Superior temporal gyrus (tissue), 1 donor: ENCODE results near the gene LRRC74A.

ENCODE experiments used
- DNase-seq: peaks from one replicate; pipeline ENCODE4 v3.0.0-alpha.2; 2016; ENCODE audit errors: extremely low spot score

The LRRC74A gene

DNA sequence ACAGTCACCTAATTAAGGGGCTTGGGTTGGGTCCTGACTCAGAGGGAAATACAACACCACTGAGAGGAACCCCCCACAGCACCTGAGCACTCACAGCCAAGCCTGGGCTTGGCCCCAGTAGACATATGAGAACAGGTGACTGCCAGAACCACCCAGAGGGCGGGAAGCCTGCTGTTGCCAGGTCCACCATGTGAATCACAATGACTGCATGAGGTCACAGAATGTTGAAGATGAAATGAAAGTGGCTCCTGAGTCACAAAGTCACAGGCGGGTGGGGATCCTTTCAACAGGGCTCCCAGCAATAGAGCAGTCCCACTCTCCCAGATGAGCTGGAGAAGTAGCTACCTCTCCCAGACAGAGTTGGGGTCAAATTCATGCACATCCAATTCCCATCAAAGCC lies at the start of gene LRRC74A:
TSS of gene LRRC74A (plus strand) at position 287 of the 400 bp plus-strand sequence. CDS start 290 bp downstream, outside the sequence.
- DNase-seq = no peak

DNA sequence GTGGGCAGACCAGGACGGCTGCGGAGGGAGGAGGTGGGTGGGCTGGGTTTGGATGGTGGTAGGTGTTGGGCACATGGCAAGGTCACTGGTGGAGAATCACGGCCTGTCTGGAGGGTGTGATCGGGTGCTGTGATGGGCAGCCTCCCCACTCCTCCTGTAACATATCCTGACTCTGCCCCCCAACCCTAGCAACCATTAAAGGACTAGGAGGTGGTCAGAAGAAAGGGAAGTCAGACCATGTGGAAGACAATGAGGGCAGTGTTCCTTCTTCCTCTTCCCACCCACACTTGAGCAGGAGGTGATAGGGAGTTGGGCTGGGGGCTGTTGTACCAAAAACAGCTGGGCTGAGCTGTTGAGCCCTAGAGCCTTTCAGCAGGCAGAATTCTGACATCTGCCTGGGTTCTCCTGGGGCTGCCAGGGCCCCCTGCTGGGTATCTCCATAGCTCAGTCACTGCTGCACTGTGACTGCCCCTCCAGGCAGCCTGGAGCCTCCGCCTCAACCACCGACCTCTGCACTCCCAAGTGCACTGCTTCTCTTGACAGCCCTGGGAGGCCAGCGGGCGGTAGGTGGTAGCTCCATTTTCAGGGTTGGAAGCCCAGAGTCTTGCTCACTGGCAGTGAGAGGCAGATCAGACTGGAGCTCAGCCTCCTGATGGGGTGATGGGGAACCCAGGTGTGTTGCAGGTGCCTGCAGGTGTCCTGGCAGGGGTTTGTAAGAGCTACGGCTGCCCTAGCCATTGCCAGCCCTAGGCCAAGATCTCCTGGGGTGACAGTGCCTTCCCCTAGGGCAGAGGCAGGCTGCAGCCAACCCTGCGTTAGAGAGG lies 49.6 kb upstream of the LRRC74A start:
- DNase-seq = no peak

DNA sequence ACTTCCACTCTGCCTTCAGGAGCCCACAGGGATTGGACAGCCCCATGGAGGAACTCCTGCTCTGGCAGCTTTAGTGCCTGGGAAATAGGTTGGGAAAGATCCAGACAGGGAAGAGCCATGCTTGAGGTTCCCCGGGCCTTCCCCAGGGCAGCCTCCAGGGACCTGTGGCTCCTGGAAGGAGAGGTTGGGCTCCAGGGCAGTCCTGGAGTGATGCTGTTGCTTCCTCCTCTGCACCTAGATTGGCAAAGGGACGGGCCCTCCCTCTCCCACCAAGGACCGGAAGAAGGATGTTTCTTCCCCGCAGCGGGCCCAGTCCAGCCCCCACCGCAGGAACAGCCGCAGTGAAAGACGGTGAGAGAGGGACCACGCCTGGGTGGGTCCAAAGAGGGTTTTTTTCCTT lies 48.5 kb upstream of the LRRC74A start:
- no peak for DNase-seq

DNA sequence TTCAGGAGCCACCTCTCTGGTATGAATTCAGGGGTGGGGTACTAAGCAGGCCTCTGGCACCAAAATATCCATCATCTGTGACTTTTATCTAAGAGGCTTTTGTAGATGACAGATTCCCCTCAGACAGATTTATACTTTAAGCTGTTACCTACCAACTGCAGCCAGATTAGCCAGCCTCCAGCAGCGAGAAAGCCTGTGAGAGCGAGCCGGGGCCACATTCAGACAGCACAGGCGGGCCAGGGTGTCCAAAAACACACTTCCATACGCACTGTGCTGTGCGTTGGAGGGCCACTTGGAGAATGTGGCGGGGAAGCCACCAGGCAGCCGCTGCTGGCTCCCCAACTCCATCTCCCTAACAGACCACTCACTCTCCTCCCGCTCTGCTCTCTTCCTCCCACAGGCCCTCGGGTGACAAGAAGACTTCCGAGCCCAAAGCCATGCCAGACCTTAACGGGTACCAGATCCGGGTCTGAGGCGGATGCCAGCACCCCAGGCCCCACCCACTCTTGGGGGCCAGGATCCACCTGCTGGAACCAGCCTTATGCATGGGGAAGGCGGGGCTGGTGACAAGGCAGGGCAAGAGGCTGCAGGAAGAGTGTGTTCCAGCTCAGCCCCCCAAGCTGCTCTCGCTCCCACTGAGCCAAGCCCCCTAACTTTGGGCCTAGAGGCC lies 47.5 kb upstream of the LRRC74A start:
- no peak for DNase-seq

DNA sequence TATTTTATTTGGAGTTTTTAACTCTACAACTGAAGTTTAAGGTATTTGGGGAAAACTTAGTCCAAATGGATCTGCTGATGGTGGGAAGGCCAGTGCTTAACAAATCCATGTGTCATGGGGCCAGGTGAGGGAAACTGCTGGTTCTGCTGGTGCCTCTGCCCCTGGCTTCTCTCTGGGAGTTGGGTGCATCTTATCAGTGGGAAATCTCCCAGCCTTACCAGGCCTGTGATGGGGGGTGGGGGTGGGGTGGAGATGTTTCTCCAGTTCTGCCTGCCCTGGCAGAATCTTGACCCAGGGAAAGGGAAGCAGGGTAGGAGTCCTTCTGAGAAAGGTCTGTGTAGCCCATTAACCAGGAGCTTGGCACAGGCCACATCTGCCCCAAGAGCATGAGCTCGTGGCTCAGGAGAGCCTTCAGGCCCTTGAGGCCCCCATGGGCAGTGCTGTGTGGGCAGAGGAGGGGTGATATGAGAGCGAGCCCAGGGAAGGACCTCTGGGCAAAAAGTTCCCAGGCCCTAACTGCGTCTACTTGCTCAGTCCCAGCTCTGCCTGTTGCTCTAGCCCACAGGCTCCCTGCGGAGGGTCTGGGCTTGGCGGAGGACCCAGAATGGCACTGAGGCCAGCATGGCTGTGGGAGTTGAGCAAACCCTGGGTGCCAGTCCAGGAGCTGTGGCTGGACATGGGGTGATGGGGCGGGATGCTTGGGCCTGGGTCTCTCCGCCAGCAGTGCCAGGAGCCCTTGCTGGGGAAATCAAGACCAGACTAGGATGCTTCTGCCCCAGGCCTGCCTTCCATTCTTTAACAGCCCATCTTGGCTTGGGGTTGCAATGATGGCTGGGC lies 46.8 kb upstream of the LRRC74A start:
- DNase-seq = no peak

DNA sequence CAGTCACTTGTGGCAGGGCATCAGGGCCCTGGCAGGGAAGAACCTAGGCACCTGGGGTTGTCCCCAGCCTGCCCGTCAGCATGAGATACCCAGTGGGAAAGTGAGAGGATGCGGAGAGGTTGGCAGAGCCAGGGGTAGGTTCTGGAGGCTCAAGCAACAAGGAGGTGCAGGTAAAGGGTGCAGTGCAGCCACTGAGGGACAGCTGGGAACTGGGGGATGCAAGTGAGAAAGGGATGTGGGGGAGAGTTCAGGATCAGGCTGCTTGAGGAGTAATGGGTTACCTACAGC lies 46.2 kb upstream of the LRRC74A start:
- no peak for DNase-seq

DNA sequence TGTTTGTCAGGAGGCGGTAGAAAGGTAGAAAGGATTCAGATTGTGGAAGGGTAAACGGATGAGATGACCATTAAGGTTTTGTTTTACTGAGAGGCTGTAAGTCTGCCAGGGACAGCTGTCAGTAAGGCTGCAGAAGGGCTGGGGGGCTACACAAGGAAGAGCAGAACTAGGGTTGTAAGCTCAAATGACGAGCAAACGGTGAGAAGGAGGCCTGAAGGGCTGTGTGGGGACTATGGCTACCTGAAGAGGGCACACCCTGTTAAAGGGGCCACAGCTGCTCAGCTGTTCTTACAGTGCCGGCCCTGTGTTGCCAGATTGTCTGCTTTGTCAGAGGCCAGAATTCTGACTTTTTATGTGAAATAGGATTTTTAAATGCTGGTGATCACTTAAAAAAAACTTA lies 45.8 kb upstream of the LRRC74A start:
- no peak for DNase-seq

DNA sequence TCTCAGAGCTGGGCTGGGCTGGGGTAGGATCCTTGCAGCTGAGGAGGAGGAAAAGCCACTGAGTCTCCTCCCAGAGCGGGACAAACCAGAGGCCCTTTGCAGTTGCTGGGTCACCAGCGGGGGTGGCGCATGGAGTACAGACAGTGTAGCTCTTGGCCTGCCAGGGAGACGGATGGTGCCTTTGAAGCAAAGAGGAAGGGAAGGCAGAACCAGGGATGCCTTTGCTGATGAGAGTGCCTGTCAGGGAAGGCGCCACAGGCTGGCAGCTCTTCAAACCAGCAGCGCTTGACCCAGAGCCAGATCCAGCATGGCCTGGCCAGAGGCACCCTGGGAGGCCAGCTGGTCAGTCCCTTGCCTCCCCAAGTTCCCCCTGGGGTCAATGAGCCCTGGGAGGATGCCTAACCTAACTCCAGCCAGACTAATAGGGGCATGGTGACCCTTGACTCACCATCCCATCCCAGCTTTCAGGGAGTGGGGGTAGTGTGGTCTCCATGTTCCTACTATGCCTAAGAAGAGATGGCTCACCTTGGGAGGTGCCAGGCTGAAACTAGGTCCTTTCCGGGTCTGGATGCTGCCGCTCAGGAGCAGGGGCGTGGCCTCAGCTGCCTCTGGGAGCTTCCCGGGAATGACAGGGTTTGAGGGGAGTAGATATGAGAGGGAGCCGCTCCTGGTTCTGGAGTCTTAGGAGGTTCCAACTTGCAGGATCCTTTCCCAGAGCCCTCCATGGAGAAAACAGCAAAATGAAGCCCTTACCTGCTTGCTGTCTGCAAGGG lies 45.1 kb upstream of the LRRC74A start:
- peak; percentile 83 for DNase-seq

DNA sequence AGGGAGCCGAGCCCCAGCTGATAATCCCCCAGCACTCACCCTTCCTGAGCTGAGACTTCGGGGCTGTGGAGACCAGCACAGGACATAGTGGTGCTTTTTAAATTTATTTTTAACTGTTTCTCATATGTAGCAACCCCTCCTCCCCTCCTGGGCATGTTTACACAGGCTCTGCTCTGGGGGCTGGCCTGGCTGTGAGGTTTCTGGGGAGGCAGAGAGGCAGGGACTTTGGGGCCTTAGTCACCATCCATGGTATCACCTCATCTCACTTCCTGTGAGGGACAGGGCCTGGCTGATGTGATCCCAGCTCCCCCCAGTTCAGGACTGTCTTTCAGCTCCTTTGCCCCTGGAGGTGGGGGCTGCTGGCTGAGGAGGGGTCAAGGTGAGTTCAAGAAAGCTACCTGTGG lies 44.6 kb upstream of the LRRC74A start:
- no peak for DNase-seq

DNA sequence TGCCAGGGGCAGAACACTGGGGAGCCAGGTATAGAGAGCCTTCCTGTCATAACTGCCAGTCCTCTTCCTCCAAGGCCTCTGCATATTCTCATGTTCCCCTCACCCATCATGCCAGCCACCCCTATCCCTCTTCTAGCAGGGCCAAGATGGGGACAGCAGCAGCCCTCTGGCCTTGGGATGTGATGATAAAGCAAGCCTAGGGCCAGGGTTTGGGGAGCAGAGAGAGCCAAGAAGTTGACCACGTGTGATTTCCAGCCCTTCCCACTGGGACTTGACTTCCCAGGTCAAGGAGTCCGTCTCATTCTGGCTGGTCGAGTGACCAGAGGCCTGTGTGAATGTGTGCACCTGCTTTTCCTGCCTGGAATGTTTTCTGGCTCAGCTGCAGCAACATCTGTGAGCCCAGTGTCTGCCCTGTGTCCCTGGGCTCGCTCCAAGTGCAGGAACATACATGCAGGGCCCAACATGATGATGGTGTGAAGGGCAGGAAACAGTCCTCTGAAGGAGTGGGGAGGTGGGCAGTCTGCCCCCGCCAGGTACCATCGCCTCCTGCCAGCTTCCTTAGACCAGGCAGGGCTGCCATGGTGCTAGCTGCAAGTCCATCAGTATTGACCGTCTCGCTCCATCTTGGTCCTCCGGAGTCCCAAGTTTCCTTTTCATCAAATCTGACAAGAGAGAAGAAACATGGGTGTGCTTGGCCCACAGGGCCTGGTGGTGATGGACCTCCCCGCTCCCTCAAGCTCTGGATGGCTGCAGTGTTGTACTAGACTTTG lies 43.9 kb upstream of the LRRC74A start:
- DNase-seq = no peak

DNA sequence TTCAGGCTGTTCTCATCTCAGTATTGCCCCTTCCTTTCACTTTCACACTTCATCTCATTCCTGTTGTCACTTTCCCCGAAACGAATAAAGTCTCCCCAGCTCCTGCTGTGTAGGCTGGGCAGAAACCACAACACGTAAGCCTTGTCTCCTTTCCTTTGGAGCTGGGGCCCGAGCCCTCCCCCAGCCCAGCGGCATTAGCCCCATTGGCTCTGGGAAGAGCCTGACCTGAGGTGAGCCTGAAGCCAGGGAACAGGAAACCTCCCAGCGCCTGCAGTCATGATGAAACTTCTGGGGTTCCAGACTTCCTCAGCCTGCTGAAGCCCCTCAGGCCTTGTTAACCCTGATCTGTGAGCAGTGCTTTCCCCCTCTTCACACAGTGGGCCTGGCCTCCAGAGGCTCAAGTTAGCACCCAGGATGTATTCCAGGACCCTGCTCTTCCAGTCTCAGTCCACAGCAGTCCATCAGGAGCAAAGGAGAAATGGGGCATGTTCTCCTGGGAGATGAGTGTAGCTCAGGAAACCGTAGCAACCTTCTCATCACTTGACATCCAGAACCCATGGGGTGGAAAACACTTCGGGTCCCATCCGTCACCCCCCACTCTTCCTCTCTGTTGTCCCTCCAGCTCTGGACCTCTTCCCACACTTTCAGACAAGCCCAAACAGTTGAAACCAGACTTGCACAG lies 43.2 kb upstream of the LRRC74A start:
- peak; percentile 48 for DNase-seq

DNA sequence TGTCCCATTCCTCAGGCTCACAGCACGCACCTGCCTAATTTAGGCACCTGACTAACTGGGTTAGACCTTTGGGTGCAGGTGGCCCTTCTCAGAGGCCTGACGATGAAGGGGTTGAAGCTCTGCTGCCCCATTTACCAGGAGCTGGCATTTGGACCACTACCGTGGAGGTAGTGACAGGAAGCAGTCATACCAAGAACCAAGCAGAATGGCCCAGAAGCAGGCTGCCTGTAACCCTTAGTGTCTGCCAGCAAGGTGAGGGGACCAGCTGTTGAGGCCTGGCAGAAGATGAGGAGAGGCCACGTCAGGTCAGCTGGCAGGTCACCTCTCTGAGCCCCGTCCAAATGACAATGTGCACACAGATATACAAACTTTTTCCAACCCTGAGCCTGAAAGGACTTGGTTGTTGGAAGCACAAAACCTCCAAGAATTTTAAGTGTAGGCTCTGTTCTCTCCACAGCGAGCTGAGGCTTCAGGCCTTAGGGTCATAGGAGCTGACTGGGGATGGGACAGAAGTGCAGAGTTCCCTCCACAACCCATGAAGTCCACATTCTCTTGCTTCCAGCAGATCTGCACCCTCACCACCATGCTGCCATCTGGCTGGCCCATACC lies 41.8 kb upstream of the LRRC74A start:
- no peak for DNase-seq

DNA sequence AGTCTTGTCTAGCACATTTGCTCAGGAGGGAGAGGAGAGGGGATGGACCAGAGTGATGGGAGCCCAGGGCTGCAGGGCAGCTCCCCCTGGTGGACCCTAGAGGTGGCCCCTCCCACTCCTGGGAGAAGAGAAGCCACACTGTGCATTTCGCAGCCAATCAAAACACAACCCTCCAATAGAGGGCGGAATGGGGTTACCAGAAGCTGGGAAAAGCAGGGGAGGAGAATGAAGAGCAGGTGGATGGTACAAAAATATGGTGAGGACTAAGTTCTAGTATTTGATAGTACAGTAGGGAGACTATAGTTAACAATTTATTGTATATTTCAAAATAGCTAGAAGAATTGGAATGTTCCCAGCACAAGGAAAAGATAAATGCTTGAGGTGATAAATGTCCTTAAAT lies 41.3 kb upstream of the LRRC74A start:
- peak; percentile 93 for DNase-seq

DNA sequence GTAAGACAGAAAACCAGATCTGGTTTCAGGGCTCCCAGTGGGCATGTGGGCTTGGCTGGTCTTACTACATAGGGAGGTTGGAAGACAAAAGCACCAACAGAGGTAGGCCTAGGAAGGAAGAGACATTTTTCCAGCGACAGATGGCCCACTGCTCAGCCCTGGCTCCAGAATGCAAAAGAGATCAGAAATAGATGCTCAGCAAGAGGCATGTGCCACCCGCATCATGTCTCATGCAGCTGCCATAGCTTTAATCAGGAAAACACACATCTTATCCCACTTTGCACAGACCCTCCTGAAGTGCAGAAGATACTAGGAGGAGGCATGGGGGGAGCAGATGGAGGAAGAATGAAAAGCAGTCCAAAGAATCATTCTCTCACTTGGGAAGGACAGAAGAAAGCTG lies 39.6 kb upstream of the LRRC74A start:
- DNase-seq = peak; percentile 41

DNA sequence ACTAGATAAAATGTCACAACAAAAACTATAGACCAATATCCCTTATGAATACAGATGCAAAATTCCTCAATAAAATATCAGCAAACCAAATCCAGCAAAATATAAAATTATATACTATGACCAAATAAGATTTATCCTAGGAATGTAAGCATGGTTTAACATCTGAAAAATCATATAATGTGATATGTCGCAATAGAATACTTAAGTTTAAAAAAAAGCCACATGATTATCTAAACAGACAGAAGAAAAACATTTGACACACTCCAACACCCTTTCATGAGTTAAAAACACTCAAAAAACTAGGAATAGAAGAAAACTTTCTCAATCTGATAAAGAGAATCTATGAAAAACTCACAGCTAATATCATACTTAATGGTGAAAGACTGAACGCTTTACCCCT lies 33.8 kb upstream of the LRRC74A start:
- no peak for DNase-seq

DNA sequence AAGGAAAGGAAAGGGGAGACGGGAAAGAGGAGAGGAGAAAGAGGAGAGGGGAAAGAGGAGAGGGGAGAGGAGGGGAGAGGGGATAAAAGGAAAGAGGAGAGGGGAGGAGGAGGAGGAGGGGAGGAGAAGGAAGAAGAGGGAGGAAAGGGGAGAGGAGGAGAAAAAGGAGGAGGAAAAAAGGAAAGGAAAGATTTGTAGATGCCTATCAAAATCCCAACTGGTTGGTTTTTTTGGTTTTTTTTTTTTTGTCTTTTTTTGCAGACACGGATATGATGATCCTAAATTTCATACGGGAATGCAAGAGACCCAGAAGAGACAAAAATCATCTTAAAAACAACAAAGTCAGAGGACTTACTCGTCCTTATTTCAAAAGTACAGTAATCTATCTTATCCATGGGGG lies 32.9 kb upstream of the LRRC74A start:
- DNase-seq = no peak

DNA sequence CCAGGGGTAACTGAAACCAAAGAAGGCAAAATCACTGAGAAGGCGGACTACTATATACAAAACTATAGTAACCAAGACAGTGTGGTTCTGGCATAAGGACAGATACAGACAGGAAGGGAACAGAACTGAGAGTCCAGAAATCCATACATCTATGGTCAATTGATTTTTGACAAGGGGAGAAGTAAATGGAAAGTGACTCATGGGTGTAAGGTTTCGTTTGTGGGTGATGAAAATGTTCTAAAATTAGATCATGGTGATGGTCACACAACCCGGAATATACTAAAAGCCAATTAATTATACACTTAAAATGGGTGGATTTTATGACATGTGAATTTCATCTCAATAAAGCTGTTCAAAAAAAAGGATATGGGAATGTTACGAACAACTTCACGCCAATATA lies 32.3 kb upstream of the LRRC74A start:
- no peak for DNase-seq

DNA sequence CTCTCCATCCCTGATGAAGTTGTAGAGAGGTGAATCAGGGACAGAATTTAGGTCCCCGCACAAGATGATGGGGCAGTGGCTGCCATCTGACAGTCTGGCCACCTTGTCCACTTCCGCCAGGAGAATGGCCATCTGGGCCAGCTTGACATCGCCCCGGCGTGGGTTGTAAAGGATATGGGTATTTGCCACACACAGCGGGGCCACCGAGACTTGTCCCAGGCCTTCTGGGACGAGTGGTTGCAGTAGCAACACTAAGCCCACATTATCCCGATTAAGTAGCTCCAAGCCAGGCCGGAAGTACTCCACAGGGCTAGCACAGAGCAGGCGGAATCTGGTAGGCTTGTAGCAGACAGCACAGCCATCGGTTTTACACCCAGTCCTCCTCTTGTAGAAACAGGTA lies 19.8 kb upstream of the LRRC74A start:
- no peak for DNase-seq

DNA sequence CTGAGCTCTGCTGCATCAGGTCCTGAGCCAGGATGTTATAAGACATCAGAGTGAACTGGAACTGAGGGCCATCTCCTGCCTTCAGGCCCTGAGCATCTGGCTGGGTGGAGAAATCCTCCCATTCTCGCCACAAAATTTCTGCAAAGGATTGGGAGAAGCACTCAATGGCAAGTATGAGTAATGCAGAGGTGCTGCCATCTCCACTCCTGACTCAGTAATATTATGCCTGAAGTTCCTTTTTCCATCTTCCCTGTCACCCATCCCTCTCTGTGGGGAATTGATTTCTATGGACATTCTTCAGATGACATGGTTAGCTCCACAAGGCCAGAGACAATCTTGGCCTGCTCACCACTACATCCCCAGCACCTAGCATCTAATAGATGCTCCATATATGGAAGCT lies 18.2 kb upstream of the LRRC74A start:
- DNase-seq = no peak

DNA sequence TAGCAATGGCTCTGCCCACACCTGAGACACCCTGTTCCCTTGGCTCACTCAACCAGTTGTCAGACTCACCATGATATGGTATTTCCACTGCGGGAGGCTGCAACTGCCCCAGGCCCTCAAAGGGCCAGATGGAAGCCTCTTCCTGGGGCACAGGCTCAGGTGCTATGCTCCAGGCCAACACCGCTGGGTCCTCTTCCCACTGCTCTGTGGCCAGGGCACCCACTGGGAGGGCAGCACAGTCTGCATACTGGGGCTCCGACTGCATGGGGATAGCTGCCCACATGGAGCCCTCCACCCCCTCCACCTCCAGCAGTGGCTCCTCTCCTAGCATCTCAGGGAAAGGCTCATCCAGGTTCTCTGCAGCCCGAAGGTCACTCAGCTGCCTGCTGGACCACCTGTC lies 17.2 kb upstream of the LRRC74A start:
- no peak for DNase-seq
